Epithelial cell of proximal tubule (primary cell): Measurements from ENCODE around the gene ITPR1. TPM values are rescaled to one million over a fixed set of nuclear protein-coding genes. Genes with fewer than 3 reads are reported as not detected.

ENCODE experiments used
- DNase-seq: peaks from one replicate; pipeline ENCODE4 v3.0.0-alpha.2; 2011; ENCODE audit warnings: low read depth
- H3K4me3 ChIP-seq: 2 replicates; pipeline ENCODE4 v1.5.1; 2011; ENCODE audit warnings: low read depth, mild to moderate bottlenecking, low read length
- total RNA-seq: library from RNA; depleted of rRNA; stranded (reverse); fragments of >200 nt; gene quantifications from 2 replicates; pipeline ENCODE4 v1.2.3, GENCODE V29; 2015
- TF ChIP-seq, protein P1 (sequence below): conservative IDR thresholded peaks from 2 replicates; pipeline ENCODE4 v1.5.1; 2012; ENCODE audit warnings: low read depth, mild to moderate bottlenecking, low read length

The ITPR1 gene
- total RNA-seq, 1 donor from 2014 or later: 4.6 TPM

DNA sequence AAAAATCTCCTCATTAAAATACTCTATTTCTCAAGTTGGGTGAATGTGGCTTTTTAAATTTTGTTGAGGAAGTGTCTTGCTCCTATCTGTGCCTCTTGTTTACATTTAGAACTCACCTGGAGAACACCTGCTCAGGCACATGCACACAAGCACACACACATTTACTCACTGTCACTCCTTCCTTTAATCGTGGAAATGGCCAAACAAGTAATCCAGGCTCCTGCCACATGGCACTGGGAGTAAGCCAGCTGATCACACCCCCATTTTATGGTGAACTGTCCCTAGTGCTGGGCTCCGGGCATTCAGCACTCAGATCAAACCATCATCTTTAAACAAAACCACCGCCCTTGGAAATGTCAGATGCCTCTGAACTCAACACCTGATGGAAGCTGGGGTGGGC lies 281.4 kb downstream of the ITPR1 start:
- TF ChIP-seq, protein P1, sequence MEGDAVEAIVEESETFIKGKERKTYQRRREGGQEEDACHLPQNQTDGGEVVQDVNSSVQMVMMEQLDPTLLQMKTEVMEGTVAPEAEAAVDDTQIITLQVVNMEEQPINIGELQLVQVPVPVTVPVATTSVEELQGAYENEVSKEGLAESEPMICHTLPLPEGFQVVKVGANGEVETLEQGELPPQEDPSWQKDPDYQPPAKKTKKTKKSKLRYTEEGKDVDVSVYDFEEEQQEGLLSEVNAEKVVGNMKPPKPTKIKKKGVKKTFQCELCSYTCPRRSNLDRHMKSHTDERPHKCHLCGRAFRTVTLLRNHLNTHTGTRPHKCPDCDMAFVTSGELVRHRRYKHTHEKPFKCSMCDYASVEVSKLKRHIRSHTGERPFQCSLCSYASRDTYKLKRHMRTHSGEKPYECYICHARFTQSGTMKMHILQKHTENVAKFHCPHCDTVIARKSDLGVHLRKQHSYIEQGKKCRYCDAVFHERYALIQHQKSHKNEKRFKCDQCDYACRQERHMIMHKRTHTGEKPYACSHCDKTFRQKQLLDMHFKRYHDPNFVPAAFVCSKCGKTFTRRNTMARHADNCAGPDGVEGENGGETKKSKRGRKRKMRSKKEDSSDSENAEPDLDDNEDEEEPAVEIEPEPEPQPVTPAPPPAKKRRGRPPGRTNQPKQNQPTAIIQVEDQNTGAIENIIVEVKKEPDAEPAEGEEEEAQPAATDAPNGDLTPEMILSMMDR: no peak
- no peak for DNase-seq
- H3K4me3 ChIP-seq: no peak overlapping the region

DNA sequence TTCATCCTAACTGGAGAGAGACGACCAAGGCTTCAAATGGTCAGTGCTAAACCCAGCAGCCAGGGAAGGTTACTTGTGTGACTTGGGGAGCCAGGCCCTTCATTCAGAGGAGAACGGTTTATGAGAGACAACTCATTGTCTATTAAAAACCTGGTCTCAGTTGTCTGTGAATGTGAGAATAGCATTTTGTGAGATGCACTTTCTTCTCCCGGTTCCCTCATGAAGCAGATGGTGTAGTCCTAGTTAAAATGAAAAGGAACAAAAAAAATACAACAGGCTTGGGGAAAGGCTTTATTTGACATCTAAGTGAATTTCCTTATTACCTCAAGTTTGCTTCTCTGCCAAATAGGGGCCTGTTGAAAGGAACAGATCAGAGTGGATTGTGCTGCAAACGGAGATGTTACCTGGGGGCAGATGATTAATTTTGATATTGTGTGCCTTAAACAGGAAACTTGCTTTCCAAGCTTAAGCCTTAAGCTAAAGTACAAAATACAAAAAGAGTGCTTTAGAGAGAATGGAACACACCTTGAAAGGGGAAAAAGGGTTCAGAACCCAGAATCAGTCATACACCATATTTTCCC lies 283.3 kb downstream of the ITPR1 start:
- TF ChIP-seq, protein P1: no peak
- no peak for DNase-seq
- H3K4me3 ChIP-seq: no peak overlapping the region

DNA sequence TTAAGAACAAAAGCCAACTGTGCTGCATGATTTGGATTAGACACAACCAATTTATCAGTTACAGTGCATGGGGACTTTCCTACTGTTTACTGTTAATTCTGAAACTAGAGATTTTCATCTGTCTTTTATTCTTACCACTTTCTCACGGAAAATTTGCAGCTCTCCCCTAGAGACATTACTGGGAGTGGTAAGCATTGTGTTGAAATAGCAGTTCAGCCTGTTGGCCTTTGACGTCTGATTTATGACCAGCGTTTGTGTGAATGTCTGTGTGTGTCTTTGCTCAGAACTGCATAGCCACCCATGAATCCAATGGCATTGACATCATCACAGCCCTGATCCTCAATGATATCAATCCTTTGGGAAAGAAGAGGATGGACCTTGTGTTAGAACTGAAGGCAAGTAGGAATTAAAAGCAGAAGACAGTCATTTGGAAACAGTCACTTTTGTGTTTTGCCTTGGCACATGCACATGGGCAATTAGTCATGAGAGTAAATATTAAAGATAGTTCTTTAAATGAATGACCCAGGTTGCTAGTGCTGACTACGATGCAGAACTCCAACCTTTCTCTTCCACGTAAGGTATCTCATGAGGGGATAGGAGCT lies 283.9 kb downstream of the ITPR1 start:
- no peak for DNase-seq
- TF ChIP-seq, protein P1: no peak
- H3K4me3 ChIP-seq: no peak overlapping the region

DNA sequence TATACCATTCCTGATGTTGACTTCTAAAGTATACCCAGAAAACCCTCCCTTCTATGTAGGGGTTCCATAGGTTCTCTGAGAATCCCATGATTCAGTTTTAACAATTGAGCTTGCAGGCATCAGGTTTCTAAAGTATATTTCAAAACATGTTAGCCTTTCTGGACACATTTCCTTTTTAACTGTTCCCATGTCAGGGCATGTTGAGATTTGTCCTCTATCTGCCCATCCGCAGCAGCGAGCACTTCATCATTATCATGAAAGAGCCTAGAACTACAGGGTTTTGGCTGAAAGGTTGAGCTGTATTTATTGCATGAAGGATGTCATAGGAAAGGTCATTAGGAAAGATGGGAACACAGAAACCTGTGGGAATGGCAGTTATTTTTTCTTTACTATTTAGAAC lies 285.0 kb downstream of the ITPR1 start:
- H3K4me3 ChIP-seq: no peak overlapping the region
- TF ChIP-seq, protein P1: no peak
- DNase-seq: no peak

DNA sequence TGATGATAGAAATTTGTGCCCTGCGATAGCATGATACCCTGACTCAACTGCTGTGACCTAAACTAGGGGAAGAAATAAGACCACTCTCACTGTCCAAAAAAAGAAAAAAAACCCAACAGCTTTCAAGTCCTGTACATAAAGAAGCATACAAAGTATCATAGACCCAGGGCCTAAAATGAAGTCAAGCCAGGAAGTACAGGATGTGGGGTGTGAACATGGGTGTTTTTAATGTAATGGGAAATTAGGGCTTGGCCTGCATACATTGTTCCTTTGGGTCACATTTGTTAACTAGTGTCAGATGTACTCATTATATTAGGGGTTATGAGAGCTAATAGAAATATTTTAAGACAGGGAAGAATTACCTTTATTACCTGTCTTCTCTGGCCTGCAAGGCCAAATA lies 285.6 kb downstream of the ITPR1 start:
- no peak overlapping the region for H3K4me3 ChIP-seq
- DNase-seq: no peak
- TF ChIP-seq, protein P1: no peak

DNA sequence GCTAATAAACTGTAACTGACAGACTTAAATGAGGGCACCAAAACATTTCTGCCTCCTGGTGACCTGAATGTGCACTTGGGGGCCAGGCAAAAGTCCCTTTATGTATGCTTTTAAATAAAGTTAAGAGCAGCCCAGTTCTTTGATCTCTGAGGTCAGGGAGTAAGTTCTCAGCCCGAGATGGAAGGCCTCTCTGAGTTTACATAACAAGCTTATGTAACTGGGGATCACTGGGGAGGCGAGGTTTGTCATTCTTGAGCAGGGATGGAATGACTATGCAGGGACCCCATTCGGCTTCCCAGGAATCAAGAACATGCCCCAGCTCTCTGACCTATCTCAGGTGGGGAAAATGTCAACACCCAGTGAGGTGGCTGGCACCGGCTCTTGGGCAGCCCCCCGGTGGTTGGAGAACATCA lies 287.4 kb downstream of the ITPR1 start:
- no peak for DNase-seq
- TF ChIP-seq, protein P1: no peak
- H3K4me3 ChIP-seq: no peak overlapping the region

DNA sequence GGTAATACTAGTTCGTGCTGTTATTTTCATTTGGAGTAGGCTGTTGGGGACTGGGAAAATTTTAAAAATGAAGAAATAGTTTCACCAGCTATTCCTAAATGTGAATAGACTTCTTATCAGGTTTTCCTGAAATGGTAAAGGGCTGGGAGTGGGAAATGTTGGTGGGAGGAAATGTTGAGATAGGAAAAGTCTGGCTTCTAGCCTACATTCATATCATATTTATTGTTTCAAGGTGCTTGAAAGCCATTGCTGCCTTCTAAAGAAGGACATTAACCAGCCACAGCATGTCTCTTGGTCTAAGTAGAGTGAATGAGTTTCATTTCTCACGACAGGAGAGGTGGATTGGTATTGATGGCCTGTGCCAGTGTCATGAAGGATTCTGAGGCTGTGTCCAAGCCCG lies 288.9 kb downstream of the ITPR1 start:
- no peak overlapping the region for H3K4me3 ChIP-seq
- TF ChIP-seq, protein P1: no peak

More for the DNA sequence above, 288.9 kb downstream of the ITPR1 start:
- DNase-seq: no peak
